GM23248 (cell line): ENCODE data around the gene PHF21A. TPM values are rescaled to one million over a fixed set of nuclear protein-coding genes. Genes with fewer than 3 reads are reported as not detected.
"Not testable (repeated sequence)": the region's sequence is repeated elsewhere in the genome, so short reads cannot be mapped to it uniquely, and the experiment has no call there.

Source experiments
- DNase-seq: peaks from one replicate; pipeline ENCODE4 v3.0.0-alpha.2; 2015
- H2AFZ ChIP-seq: fragments of 200-600 bp; sonication (generic); 2 replicates; pipeline ENCODE4 v1.6.1; 2016; ENCODE audit warnings: antibody characterized with exemption
- H3F3A ChIP-seq: fragments of 200-600 bp; sonication (generic); 2 replicates; pipeline ENCODE4 v1.6.1; 2016; ENCODE audit warnings: mild to moderate bottlenecking, antibody characterized with exemption, mixed run types; ENCODE audit not compliant: insufficient read depth
- H3K27ac ChIP-seq: fragments of 200-600 bp; sonication (generic); 2 replicates; pipeline ENCODE4 v1.5.1; 2016; ENCODE audit warnings: mild to moderate bottlenecking
- H3K27me3 ChIP-seq: fragments of 200-600 bp; sonication (generic); replicated peaks from 2 replicates; pipeline ENCODE4 v1.6.1; 2016; ENCODE audit warnings: mild to moderate bottlenecking; ENCODE audit not compliant: insufficient read depth
- H3K36me3 ChIP-seq: fragments of 200-600 bp; sonication (generic); 2 replicates; pipeline ENCODE4 v1.6.1; 2016; ENCODE audit warnings: low read depth, mild to moderate bottlenecking
- H3K4me1 ChIP-seq: fragments of 200-600 bp; sonication (generic); 2 replicates; pipeline ENCODE4 v1.6.1; 2016; ENCODE audit warnings: mild to moderate bottlenecking; ENCODE audit not compliant: insufficient read depth
- H3K4me2 ChIP-seq: fragments of 200-600 bp; sonication (generic); one replicate; pipeline ENCODE4 v1.6.1; 2016; ENCODE audit warnings: mild to moderate bottlenecking; ENCODE audit not compliant: unreplicated experiment
- H3K4me3 ChIP-seq: fragments of 200-600 bp; sonication (generic); 2 replicates; pipeline ENCODE4 v1.5.1; 2016; ENCODE audit warnings: mild to moderate bottlenecking
- H3K79me2 ChIP-seq: fragments of 200-600 bp; sonication (generic); 2 replicates; pipeline ENCODE4 v1.6.1; 2016; ENCODE audit warnings: mild to moderate bottlenecking; ENCODE audit not compliant: insufficient read depth
- H3K9ac ChIP-seq: fragments of 200-600 bp; sonication (generic); 2 replicates; pipeline ENCODE4 v1.6.1; 2016; ENCODE audit warnings: mild to moderate bottlenecking
- H3K9me2 ChIP-seq: fragments of 200-600 bp; sonication (generic); 2 replicates; pipeline ENCODE4 v1.6.1; 2016; ENCODE audit warnings: mixed run types, mild to moderate bottlenecking, moderate library complexity; ENCODE audit not compliant: insufficient read depth
- H3K9me3 ChIP-seq: fragments of 200-600 bp; sonication (generic); one replicate; pipeline ENCODE4 v1.6.1; 2017; ENCODE audit warnings: low read depth
- H4K20me1 ChIP-seq: fragments of 200-600 bp; sonication (generic); 2 replicates; pipeline ENCODE4 v1.6.0; 2016; ENCODE audit not compliant: insufficient read depth
- EZH2 ChIP-seq: fragments of 200-600 bp; sonication (generic); IDR thresholded peaks from 2 replicates; pipeline ENCODE4 v1.6.1; 2018; ENCODE audit warnings: antibody characterized with exemption, mild to moderate bottlenecking; ENCODE audit not compliant: insufficient read depth, poor library complexity, severe bottlenecking
- EZH2phosphoT487 ChIP-seq: fragments of 200-600 bp; sonication (generic); IDR thresholded peaks from 2 replicates; pipeline ENCODE4 v1.6.1; 2018; ENCODE audit warnings: antibody characterized with exemption, moderate library complexity, mild to moderate bottlenecking, low read depth; ENCODE audit not compliant: insufficient read depth
- WGBS, 2 experiments: methylation state at CpG; one replicate each; pipeline ENCODE4 v1.1.6; 2015 to 2017; ENCODE audit warnings: low lambda C conversion rate in 2 of 2, low coverage in 1 of 2; ENCODE audit errors: missing lambda C conversion rate in 2 of 2; 5-methylcytosine and 5-hydroxymethylcytosine counted together
- in situ Hi-C: fragments of 300-500 bp; cut with MboI; formaldehyde crosslinking; loops from 2 replicates; pipeline ENCODE4 v1.15.0; 2020
- polyA plus RNA-seq: library from polyadenylated mRNA; unstranded; fragments of >200 nt; fragmentation: Nextera tagmentation; extraction: Ambion mirVana; gene quantifications from 2 replicates; pipeline ENCODE4 v1.2.1, GENCODE V29; 2016
- total RNA-seq: library from RNA; depleted of rRNA; stranded (reverse); fragments of >200 nt; shearing (Covaris generic); gene quantifications from 2 replicates; pipeline ENCODE4 v1.2.3, GENCODE V29; 2014

PHF21A gene
- total and polyA plus RNA-seq, 2 experiments from 2014 or later: 11.2 to 17.0 TPM

DNA sequence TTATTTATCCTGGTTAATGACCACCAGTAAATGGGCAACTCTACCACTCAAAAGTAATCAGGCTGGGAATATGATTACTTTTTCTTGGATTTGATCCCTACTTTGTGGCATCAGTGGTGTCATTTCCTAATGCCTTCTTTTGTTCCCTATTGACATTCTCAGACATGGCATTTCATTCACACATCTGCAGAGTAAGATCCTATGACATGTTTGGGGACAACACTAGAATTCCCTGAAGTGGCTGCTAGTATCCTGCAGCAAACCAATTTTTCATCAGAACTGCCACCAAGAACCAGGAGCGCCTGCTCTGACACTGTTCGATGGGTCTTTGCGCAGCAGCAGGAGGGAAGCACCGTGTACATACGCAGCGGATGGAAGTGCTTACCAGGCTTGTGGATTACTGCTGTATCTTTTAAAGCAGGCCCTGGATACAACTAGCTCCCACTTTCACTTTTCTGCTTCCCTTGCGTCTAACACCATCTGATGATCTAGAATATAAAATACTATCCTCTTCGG lies 101.1 kb downstream of the PHF21A start:
- Histone ChIP-seq H3K9ac (no peak overlapping the region), H3K4me2 (no peak overlapping the region), H3K27ac (no peak overlapping the region), H4K20me1 (no peaks in the 10 kb centered on the region; the same call in 1 of the 2 replicates), H3K36me3 (0 out of 2 replicates have a peak, but pooled peaks cover 3% of the 10 kb centered on the region), H3K79me2 (peaks cover 47% of the 10 kb centered on the region; the same call in 1 of the 2 replicates), H3K4me3 (no peak overlapping the region), H3K9me2 (no peaks in the 10 kb centered on the region), H3K27me3 (no peaks in the 10 kb centered on the region), H2AFZ (no peak overlapping the region), H3K4me1 (no peaks in the 10 kb centered on the region), H3K9me3 (no peaks in the 10 kb centered on the region), H3F3A (no peaks in the 10 kb centered on the region)
- 92 to 95% methylated on average over 8 of the region's 8 CpGs for WGBS, 2 experiments
- DNase-seq: no peak
- in situ Hi-C loops: no loop called here
- TF ChIP-seq EZH2phosphoT487 (no peak), EZH2 (no peak)

DNA sequence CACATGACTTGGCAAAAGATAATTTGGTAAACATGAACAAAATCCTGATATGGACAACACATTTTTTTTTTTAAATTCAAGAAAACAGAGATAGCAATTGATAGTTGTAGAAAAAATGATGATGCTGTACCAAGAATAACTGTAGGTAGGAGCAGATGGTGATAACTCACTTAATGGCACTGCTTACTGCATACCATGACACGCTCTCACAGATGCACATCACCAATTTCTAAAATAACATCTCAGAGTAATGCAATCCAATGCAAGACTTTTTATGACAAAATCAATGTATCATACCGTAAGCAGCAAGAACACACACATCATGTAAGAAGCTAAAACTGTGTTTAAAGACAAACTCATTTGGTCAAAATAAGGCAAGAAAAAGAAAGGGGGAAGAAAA lies 102.6 kb downstream of the PHF21A start:
- Histone ChIP-seq H3K9ac (no peak overlapping the region), H3K9me3 (no peaks in the 10 kb centered on the region), H3K79me2 (peaks cover 35% of the 10 kb centered on the region; the same call in 1 of the 2 replicates), H3K27ac (no peak overlapping the region), H3F3A (no peaks in the 10 kb centered on the region), H2AFZ (no peak overlapping the region), H3K4me3 (no peak overlapping the region), H3K27me3 (no peaks in the 10 kb centered on the region), H3K4me1 (no peaks in the 10 kb centered on the region), H4K20me1 (no peaks in the 10 kb centered on the region; the same call in 1 of the 2 replicates), H3K4me2 (no peak overlapping the region), H3K36me3 (0 out of 2 replicates have a peak, but pooled peaks cover 7% of the 10 kb centered on the region), H3K9me2 (no peaks in the 10 kb centered on the region)
- TF ChIP-seq EZH2phosphoT487: no peak
- TF ChIP-seq EZH2: no peak
- no peak for DNase-seq
- in situ Hi-C loops: no loop called here
- WGBS, 2 experiments: 99% methylated on average over 2 of the region's 2 CpGs

DNA sequence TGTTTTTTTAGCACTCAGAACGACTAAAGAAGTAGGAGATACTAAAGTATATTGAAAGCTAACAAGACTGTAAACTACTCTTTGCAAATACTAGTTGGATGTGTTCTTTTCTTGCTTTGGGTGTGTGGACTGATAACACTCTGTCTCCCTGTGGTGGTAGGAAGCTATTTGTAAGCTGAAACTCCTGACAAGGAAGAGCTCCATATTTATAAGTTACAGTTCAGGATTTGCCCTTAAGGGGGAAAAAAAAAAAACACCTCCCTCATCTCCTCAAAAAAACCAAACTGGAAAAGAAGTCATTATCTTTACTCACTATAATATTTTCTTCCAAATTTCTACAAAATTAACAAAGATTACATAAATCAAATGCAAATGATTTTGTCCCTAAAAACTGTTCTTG lies 103.9 kb downstream of the PHF21A start:
- DNase-seq: no peak
- in situ Hi-C loops: no loop called here

DNA sequence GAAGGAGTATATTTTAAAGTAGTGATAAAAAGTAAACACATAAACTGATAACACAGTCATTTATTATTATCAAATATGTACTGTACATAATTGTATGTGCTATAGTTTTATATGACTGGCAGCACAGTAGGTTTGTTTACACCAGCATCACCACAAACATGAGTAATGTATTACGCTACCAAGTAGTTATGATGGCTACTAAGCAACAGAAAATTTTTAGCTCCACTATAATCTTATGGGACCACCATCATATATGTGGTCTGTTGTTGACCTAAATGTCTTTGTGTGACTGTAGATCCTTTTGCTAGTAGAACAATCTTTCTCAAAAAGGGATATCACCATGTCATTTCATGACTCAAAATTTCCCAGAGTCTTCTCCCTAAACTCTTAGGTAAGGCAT lies 105.3 kb downstream of the PHF21A start:
- no peak for TF ChIP-seq EZH2phosphoT487
- no peak for TF ChIP-seq EZH2
- Histone ChIP-seq H3K27me3 (no peaks in the 10 kb centered on the region), H4K20me1 (no peaks in the 10 kb centered on the region; the same call in 1 of the 2 replicates), H3K79me2 (peaks cover 32% of the 10 kb centered on the region; the same call in 1 of the 2 replicates), H3K4me3 (no peak overlapping the region), H3K9me3 (no peaks in the 10 kb centered on the region), H3K9me2 (no peaks in the 10 kb centered on the region), H3K4me2 (no peak overlapping the region), H3F3A (no peaks in the 10 kb centered on the region), H2AFZ (no peak overlapping the region), H3K36me3 (0 out of 2 replicates have a peak, but pooled peaks cover 4% of the 10 kb centered on the region), H3K27ac (no peak overlapping the region), H3K9ac (no peak overlapping the region), H3K4me1 (no peaks in the 10 kb centered on the region)
- 94 to 96% methylated on average over 1 of the region's 1 CpG for WGBS, 2 experiments
- no peak for DNase-seq
- in situ Hi-C loops: no loop called here

More for the DNA sequence above, 103.9 kb downstream of the PHF21A start:
- Histone ChIP-seq H4K20me1 (no peaks in the 10 kb centered on the region; the same call in 1 of the 2 replicates), H3K36me3 (0 out of 2 replicates have a peak, but pooled peaks cover 7% of the 10 kb centered on the region), H2AFZ (no peak overlapping the region), H3K9me3 (no peaks in the 10 kb centered on the region), H3F3A (no peaks in the 10 kb centered on the region), H3K27me3 (no peaks in the 10 kb centered on the region), H3K9ac (no peak overlapping the region), H3K4me2 (no peak overlapping the region), H3K4me3 (no peak overlapping the region), H3K9me2 (no peaks in the 10 kb centered on the region), H3K4me1 (no peaks in the 10 kb centered on the region), H3K79me2 (0 out of 2 replicates have a peak, but pooled peaks cover 32% of the 10 kb centered on the region), H3K27ac (no peak overlapping the region)
- 96 to 97% methylated on average over 1 of the region's 1 CpG for WGBS, 2 experiments
- TF ChIP-seq EZH2phosphoT487 (no peak), EZH2 (no peak)

DNA sequence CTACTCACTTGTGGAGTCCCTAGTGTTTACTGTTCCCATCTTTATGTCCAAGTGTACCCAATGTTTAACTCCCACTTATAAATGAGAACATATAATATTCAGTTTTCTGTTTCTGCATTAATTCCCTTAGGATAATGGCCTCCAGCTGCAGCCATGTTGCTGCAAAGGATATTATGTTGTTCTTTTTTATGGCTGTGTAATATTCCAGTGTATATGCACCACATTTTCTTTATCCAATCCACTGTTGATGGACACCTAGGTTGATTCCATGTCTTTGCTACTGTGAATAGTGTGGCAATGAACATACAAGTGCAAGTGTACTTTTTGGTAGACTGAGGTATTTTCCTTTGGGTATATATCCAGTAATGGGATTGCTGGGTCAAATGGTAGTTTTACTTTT lies 107.1 kb downstream of the PHF21A start:
- H3K27ac ChIP-seq, H3K9ac ChIP-seq, DNase-seq, H3K27me3 ChIP-seq, H3K9me3 ChIP-seq, H2AFZ ChIP-seq, H3K9me2 ChIP-seq, H3K36me3 ChIP-seq, in situ Hi-C loops, H3K4me2 ChIP-seq, H3K4me3 ChIP-seq, H4K20me1 ChIP-seq: not testable (repeated sequence)
- Histone ChIP-seq H3K4me1 (peaks cover 13% of the 10 kb centered on the region), H3F3A (peaks cover 16% of the 10 kb centered on the region), H3K79me2 (peaks cover 17% of the 10 kb centered on the region; the same call in 1 of the 2 replicates)
